CD14-positive monocyte (primary cell): ENCODE results near the gene RGL3. TPM values are rescaled to one million over a fixed set of nuclear protein-coding genes. Genes with fewer than 3 reads are reported as not detected.
A peak's percentile ranks its signal among the peaks of the same experiment; 100 is the strongest.

Experiments used
- DNase-seq, 3 donors: peaks; one replicate each; pipeline ENCODE4 v3.0.0-alpha.2; 2011 to 2022
- H2AFZ ChIP-seq: 2 replicates; pipeline ENCODE4 v1.6.0; 2012; ENCODE audit warnings: mild to moderate bottlenecking, low read depth, low read length, inconsistent platforms; ENCODE audit not compliant: insufficient read depth, poor library complexity, severe bottlenecking
- H3K27ac ChIP-seq, 2 donors: 1 replicate in 1 of 2; 2 replicates in 1 of 2; pipeline ENCODE4 v1.5.1; 2012 to 2013; ENCODE audit warnings: low read length in 2 of 2, control low read depth in 1 of 2, inconsistent platforms in 1 of 2, low read depth in 1 of 2, mild to moderate bottlenecking in 1 of 2
- H3K27me3 ChIP-seq, 2 donors: one replicate each; pipeline versions ENCODE4 v1.6.0 to v1.6.1; 2011 to 2013; ENCODE audit warnings: low read length in 2 of 2; ENCODE audit not compliant: control insufficient read depth in 2 of 2, insufficient read depth in 2 of 2
- H3K36me3 ChIP-seq, 2 donors: replicated peaks in 1 of 2; 1 replicate in 1 of 2; 2 replicates in 1 of 2; pipeline versions ENCODE4 v1.5.1 to v1.6.1; 2012 to 2013; ENCODE audit warnings: low read length in 2 of 2, control low read depth in 1 of 2, inconsistent platforms in 1 of 2, mild to moderate bottlenecking in 1 of 2; ENCODE audit not compliant: insufficient read depth in 2 of 2, control insufficient read depth in 1 of 2
- H3K4me1 ChIP-seq, 2 donors: 1 replicate in 1 of 2; 2 replicates in 1 of 2; pipeline versions ENCODE4 v1.5.1 to v1.6.1; 2012 to 2013; ENCODE audit warnings: low read length in 2 of 2, control low read depth in 1 of 2, inconsistent platforms in 1 of 2, mild to moderate bottlenecking in 1 of 2, moderate library complexity in 1 of 2; ENCODE audit not compliant: insufficient read depth in 2 of 2, control insufficient read depth in 1 of 2
- H3K4me2 ChIP-seq: replicated peaks from 2 replicates; pipeline ENCODE3; 2012; ENCODE audit warnings: low read length, moderate library complexity, mild to moderate bottlenecking; ENCODE audit not compliant: poor library complexity, severe bottlenecking; ENCODE audit errors: extremely low read depth
- H3K4me3 ChIP-seq, 3 experiments: fragments of 200-600 bp in 1 of 3; sonication (generic) in 1 of 3; replicated peaks in 1 of 3; 1 replicate in 2 of 3; 2 replicates in 1 of 3; pipeline ENCODE4 v1.5.1; 2011 to 2013; ENCODE audit warnings: low read length in 3 of 3, mild to moderate bottlenecking in 3 of 3, control low read depth in 2 of 3, low read depth in 2 of 3, inconsistent platforms in 1 of 3, moderate library complexity in 1 of 3
- H3K79me2 ChIP-seq: 2 replicates; pipeline ENCODE4 v1.6.0; 2012; ENCODE audit warnings: mild to moderate bottlenecking, control low read depth, inconsistent platforms, low read length, moderate library complexity; ENCODE audit not compliant: insufficient read depth
- H3K9ac ChIP-seq: 2 replicates; pipeline ENCODE4 v1.6.0; 2017; ENCODE audit warnings: low read length, mild to moderate bottlenecking; ENCODE audit not compliant: insufficient read depth, poor library complexity, severe bottlenecking
- H3K9me3 ChIP-seq, 2 donors: replicated peaks in 1 of 2; 1 replicate in 1 of 2; 2 replicates in 1 of 2; pipeline versions ENCODE4 v1.5.1 to v1.6.1; 2012 to 2013; ENCODE audit warnings: low read length in 2 of 2, control low read depth in 1 of 2; ENCODE audit not compliant: control insufficient read depth in 1 of 2, insufficient read depth in 1 of 2
- H4K20me1 ChIP-seq: 2 replicates; pipeline ENCODE4 v1.6.0; 2012; ENCODE audit warnings: mild to moderate bottlenecking, low read length, control low read depth, moderate library complexity; ENCODE audit not compliant: insufficient read depth
- H3K27ac Mint-ChIP-seq, 7 donors: one replicate each; pipeline ENCODE4 v1.8.0; 2020; ENCODE audit warnings: mild to moderate bottlenecking in 7 of 7, mixed read lengths in 7 of 7, moderate library complexity in 6 of 7, inconsistent platforms in 2 of 7
- H3K27me3 Mint-ChIP-seq, 3 donors: one replicate each; pipeline ENCODE4 v1.8.0; 2021 to 2022; ENCODE audit warnings: low read depth in 3 of 3, mild to moderate bottlenecking in 3 of 3, mixed read lengths in 3 of 3, moderate library complexity in 3 of 3, inconsistent platforms in 1 of 3
- H3K36me3 Mint-ChIP-seq, 2 donors: one replicate each; pipeline ENCODE4 v1.8.0; 2020; ENCODE audit warnings: mixed read lengths in 2 of 2, inconsistent platforms in 1 of 2, mild to moderate bottlenecking in 1 of 2
- H3K4me1 Mint-ChIP-seq: one replicate; pipeline ENCODE4 v1.8.0; 2020; ENCODE audit warnings: mild to moderate bottlenecking, mixed read lengths
- H3K4me3 Mint-ChIP-seq, 2 donors: one replicate each; pipeline ENCODE4 v1.8.0; 2020; ENCODE audit warnings: mild to moderate bottlenecking in 2 of 2, mixed read lengths in 2 of 2, moderate library complexity in 1 of 2
- H3K9me3 Mint-ChIP-seq, 7 donors: one replicate each; pipeline ENCODE4 v1.8.0; 2020 to 2022; ENCODE audit warnings: mixed read lengths in 7 of 7, mild to moderate bottlenecking in 6 of 7, moderate library complexity in 6 of 7, inconsistent platforms in 2 of 7
- CTCF ChIP-seq: fragments of 200-600 bp; IDR thresholded peaks from one replicate; pipeline ENCODE4 v1.8.0; 2022; ENCODE audit warnings: antibody characterized with exemption, mild to moderate bottlenecking
- WGBS: methylation state at CpG from one replicate; pipeline ENCODE4 v1.1.5; 2013; ENCODE audit warnings: missing lambda C conversion rate; ENCODE audit not compliant: insufficient coverage; 5-methylcytosine and 5-hydroxymethylcytosine counted together
- intact Hi-C, 2 donors: fragments of 100-400 bp; cut with micrococcal nuclease; formaldehyde crosslinking; loops; one replicate each; pipeline versions ENCODE4 v1.15.0 to v1.15.1; 2023
- polyA plus RNA-seq, 3 donors: library from polyadenylated mRNA; depleted of rRNA in 1 of 3; unstranded in 2 of 3; stranded (reverse) in 1 of 3; fragments of 300-500 nt in 2 of 3; fragments of >200 nt in 1 of 3; fragmentation: Illumina TruSeq in 2 of 3; gene quantifications; 1 replicate in 2 of 3; 2 replicates in 1 of 3; pipeline ENCODE4 v1.2.3, GENCODE V29; 2012 to 2021

The RGL3 gene
- polyA plus RNA-seq, 3 donors = 1.7 TPM; not detected in 2

- DNase-seq = peak in 2 of 3 donors; percentile 35 to 62
- Mint-ChIP-seq H3K27me3 (peaks cover 12 to 18% (median 16%) of the 10 kb centered on the region in 3 donors), H3K4me1 (peaks cover 46% of the 10 kb centered on the region), H3K4me3 (no peak overlapping the region), H3K9me3 (peaks cover 0 to 4% (median 0%) of the 10 kb centered on the region in 7 donors), H3K36me3 (peaks cover 7 to 15% of the 10 kb centered on the region in 2 donors), H3K27ac (peak overlapping the region; percentile 38 to 87 (median 80))
- peak overlapping the region; percentile 11 for H3K4me2 ChIP-seq
- H2AFZ ChIP-seq = no peak overlapping the region
- peaks cover 75 to 96% of the 10 kb centered on the region in 2 donors for H3K4me1 ChIP-seq
- WGBS = 64% methylated on average over 6 of the region's 8 CpGs
- H4K20me1 ChIP-seq = no peaks in the 10 kb centered on the region
- no peaks in the 10 kb centered on the region for H3K9me3 ChIP-seq
- H3K79me2 ChIP-seq = peaks cover 55% of the 10 kb centered on the region
- peak overlapping the region; percentile 9 to 85 for H3K27ac ChIP-seq
- no peaks in the 10 kb centered on the region for H3K36me3 ChIP-seq
- H3K9ac ChIP-seq = no peak overlapping the region
- peak; percentile 68 for TF ChIP-seq CTCF
- H3K4me3 ChIP-seq = no peak overlapping the region
- intact Hi-C loops = no loop called here
- peaks cover 0 to 11% of the 10 kb centered on the region in 2 donors for H3K27me3 ChIP-seq
Measured at GRCh38 chr19:11378319-11379189, 40.6 kb downstream of the RGL3 start.

GRCh38 chr19:11377756-11378155, 41.4 kb downstream of the RGL3 start:
- Histone ChIP-seq H3K4me2 (peak overlapping the region; percentile 11), H2AFZ (no peak overlapping the region), H3K9ac (no peak overlapping the region), H3K9me3 (no peaks in the 10 kb centered on the region), H3K27me3 (peaks cover 0 to 3% of the 10 kb centered on the region in 2 donors), H4K20me1 (no peaks in the 10 kb centered on the region), H3K79me2 (peaks cover 55% of the 10 kb centered on the region), H3K27ac (peak overlapping the region; percentile 4 to 85), H3K4me3 (no peak overlapping the region), H3K4me1 (peaks cover 70 to 92% of the 10 kb centered on the region in 2 donors), H3K36me3 (no peaks in the 10 kb centered on the region)
- peaks cover 40% of the 10 kb centered on the region for H3K4me1 Mint-ChIP-seq
- peak overlapping the region; percentile 38 to 87 (median 80) for H3K27ac Mint-ChIP-seq
- H3K27me3 Mint-ChIP-seq = peaks cover 7 to 11% (median 10%) of the 10 kb centered on the region in 3 donors
- no peak overlapping the region for H3K4me3 Mint-ChIP-seq
- H3K9me3 Mint-ChIP-seq = peaks cover 0 to 2% (median 0%) of the 10 kb centered on the region in 7 donors
- WGBS = 85% methylated on average over 3 of the region's 3 CpGs
- intact Hi-C loops = no loop called here
- no peak for DNase-seq
- H3K36me3 Mint-ChIP-seq = peaks cover 7 to 15% of the 10 kb centered on the region in 2 donors
- TF ChIP-seq CTCF = no peak
